SHP77 (cell line): ENCODE results near the gene MARCHF11.

Source experiments
- DNase-seq, 2 experiments: peaks; one replicate each; lab custom pipeline; 2025; lab: John Stamatoyannopoulos, UW

Gene MARCHF11

DNA sequence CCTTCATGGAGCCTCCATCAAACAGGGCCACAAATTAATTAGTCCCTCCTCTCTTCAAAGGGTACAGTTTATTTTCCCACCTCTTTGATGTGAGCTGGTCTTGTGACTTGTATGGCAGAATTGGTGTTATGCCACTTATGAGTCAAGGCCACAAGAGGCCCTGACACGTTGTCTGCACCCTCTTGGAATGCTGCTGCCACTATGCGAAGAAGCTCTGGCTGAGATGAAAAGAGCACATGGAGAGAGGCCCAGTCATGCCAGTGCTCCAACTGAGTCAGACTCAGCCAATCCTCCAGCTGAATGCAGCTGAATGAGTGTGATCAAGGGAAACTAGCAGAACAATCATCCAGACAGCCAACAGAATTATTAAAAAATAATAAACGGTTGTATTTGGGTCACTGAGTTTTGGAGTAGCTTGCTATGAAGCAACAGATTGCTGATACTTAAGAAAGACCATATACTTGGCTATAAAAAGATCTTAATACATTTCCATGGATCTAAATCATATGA lies 128.3 kb downstream of the MARCHF11 start:
- DNase-seq, result no peak

DNA sequence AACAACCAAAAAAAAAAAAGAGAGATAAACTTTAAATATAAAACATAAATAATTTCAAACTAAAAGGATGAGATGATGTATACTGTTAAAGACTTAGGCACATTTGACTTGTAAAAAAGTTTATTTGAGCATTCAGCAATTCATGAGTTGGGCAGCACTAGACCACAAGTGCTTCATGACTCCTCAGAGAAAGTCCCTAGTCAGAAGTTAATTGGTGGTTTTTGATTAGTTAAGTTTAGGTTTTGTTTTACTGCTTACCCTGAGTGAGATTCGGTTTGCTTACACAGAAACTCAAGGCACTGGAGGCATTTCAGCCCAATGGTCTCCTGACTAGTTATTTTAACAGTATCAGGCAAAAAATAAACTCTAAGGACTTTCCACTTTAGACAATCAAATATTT lies 129.2 kb downstream of the MARCHF11 start:
- DNase-seq, result no peak

DNA sequence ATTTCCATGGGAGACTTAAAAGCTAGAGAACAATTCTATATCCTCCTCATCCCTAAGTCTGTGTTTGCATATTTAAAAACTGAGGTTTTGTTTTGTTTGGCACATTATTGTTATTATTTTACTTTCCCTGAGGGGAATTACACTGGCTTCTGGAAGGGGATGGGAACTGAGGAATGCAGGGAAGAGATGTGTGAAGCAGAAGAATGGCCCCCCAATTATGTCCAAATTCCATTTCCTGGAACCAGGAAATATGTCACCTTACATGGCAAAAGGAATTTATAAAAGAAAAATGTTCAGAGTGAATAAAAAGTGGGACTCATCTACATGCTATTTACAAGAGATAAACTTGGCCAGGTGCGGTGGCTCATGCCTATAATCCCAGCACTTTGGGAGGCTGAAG lies 129.8 kb downstream of the MARCHF11 start:
- no peak for DNase-seq

DNA sequence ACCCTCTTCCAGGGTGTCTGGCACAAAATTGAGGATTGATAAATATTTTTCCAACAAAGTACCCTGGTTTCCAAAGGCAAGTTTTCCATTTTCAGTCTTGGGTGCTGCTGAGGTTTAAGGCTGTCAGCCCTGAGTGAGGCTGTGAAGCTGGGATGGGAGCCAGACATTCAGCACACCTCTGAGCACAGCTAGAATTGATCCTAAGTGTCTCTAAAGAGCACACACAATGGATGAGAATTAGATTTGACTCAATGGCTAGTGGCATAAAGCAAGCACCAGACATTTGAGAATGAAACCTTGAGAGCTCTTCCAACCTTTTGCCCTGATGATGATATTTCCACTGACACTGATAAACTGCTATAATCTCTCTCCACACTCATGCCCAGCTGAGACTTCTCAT lies 131.5 kb downstream of the MARCHF11 start:
- DNase-seq, result no peak

DNA sequence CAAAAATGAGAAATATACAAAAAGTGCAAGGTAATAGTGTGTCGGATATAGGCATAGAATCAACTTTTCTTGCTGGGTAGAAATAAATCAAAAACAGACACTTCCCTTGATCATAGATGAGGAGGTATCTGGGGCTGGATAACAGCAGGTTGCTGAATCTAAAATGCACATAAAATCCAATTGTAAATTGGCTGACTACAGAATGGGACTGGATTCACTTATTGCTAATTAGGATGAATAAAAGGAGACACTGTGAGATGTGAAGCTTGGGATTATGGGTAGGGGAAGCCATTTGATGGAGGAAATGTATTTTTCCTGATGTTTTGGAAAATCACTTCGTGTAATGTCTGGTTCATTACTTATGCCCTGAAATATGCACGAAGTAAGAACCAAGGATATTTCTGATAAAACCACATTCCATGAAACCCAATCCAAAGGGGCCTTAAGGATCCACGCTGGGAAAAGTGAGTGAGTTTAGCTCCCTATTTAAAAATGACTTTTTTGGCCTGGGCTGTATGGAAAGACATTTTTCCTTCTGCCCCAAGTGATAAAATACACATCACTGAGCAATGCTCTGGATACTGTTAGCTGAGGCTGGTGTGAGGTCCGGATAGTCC lies 136.1 kb downstream of the MARCHF11 start:
- DNase-seq, result no peak

DNA sequence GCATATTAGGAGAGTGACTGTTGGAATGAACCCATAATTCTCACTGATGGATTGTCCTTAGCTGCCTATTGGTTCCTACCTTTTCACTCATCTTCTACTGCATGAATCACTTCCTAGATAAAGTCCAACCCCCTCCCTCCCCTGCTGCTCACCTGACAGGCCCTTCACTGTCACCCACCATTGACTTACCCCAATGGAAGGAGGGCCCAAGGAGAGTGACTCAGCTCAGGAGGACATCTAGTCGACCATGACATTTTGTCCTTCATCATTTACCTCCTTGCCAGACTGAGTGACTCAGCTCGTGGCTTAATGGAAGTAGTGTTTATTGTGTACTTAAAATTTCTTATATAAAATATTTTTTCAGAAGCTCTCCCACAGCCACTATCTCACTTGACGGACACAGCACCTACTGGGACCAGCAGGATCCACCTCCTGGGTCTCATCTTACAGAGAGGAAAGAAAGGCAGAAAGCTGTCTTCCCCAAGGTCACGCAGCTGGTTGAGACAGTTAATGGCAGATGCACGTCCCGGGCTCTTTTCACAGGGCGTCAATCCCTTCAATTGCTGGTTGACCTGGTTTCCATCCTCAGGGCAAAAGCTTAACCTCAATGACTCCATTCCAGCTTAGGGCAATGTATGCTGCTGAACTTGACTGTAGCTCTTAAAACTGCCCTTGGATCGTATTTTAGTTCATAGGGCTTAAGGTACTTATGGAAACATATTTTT lies 142.3 kb downstream of the MARCHF11 start:
- DNase-seq, result no peak

DNA sequence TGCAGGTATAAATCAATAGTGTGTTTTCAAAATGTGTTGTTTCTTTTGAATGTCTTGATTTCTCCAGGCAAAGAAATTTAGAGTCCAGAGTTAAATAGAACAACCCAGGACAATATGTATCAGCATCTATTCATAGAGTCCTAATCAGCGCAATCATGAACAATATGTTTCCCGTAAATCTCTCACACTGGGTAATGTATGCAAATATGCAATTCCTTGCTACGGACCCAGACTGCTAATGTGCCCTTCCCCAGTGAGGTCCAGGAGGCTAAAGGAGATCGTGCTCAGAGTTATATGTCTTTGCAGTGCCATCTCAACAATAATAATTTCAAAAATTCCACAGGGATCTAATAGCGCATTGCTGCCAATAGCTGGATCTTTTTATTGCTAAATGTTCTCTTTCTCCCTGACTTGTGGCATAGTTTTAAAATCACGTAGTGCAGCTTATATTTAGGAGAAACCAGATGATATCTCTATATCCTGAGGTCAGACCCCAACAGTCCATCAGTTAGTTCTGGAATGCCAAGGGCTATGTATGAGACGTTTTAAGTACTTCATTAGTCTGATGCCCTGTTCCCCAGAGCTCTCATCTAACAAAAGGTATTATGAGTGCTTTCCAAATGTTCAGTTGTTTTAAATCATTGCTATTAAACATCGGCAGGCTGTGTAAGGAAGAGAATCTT lies 145.1 kb downstream of the MARCHF11 start:
- DNase-seq, result no peak

DNA sequence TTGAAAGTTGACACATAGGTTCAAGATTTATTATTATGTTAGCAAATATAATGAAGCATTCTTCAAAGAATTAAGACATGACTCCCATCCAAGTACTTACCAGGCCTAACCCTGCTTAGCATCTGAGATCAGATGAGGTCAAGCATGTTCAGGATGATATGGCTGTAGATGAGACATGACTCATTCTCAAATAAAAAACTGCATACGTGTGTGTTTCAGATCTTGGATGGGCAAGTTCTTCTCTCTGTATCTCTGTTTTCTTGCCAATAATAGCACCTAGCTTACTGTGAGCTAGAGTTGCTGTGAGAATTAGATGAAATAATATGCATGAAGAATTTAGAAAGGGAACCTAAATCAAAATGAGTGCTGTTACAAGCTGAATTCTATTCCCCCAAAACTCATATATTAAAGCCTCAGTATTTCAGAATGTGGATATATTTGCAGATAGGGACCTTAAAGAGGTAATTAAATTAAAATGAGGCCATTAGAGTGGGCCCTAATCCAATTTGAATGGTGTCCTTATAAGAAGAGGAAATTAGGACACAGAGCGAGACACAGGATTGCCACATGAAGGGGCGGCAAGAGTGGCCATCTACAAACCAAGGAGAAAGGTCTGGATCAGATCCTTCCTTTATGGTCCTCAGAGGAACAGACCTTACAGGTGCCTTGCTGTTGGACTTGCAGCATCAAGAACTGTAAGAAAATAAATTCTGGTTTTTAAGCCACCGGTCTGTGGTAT lies 146.2 kb downstream of the MARCHF11 start:
- DNase-seq, result no peak

DNA sequence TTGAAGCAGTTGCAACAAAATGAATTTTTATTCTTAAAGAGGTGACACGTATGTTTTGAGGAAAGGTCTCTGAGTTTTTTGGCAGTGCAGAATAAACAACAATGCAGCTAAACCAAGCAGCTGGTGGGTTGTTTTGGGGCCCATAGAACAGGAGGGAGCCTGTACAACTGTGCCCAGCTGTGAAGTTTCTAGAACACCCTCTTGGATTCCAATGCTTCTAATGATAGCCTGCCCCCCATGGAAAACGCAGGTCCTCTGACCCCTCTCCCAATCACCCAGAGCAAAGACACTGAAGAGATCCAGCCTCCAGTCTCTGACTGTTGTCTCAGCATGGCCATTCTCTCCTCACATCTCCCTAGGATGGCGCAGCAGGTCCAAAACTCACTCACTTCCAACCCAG lies 150.9 kb downstream of the MARCHF11 start:
- no peak for DNase-seq

DNA sequence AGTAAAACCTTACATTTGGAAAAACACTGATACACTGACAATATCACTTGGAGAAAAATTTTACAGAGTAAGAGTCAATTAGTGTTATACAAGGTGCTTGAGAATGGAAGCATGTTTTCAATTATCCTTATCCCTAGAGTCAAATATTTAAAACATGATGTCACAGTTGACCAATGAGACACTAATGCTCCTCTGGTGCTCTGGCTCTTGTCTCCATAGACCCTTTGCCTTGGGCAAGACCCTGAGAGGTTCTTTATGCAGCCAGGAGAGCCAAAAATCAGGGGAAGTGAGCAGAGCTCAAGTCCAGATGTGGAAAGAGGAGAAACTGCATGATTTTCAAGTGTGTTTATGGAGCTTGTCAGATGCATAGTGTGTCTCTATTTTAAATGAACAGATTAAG lies 153.9 kb downstream of the MARCHF11 start:
- DNase-seq, result no peak

DNA sequence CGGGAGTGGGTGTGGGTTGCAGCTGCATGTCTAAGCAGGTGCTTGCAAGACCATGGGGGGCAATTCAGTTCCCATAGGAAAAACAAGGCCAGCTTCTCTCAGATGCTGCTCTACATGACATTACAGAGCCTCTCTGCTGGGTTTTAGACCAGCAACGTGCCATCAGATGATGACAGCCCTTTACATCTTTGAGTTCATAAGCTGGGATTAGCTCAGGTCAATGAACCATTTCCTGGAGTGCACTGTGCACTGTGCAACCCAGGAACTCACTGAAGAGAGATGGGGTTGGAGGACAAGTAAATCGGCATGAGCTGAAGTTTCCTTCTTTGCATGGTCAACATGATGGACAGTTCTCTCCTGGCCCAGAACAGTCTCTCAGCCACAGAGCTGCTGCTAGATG lies 160.6 kb downstream of the MARCHF11 start:
- no peak for DNase-seq

DNA sequence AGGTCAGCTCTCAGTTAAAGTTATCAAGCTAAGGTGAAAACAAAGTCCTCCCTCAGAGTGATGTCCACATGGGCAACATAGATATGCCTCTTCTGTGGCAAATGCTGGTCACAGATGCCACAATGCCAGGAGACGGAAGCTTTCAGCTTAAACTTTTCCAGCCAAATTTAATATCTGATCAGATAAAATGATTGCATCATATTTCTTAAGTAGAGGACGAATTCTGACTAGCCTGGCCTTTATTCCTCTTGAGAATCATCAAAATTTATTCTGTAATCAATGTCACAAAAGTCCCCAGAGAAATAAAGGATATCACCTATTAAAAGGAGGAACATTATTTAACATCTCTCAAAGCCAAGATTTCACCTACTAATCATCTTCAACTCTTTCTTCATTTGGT lies 161.9 kb downstream of the MARCHF11 start:
- DNase-seq, result no peak
